ENCODE data around the gene CSTF3. TPM values are rescaled to one million over a fixed set of nuclear protein-coding genes. Genes with fewer than 3 reads are reported as not detected.
A peak's percentile ranks its signal among the peaks of the same experiment; 100 is the strongest.

Gene CSTF3
- total RNA-seq, 4 donors from 2014 or later: 11.2 to 23.3 (median 18.2) TPM

GRCh38 chr11:33044285-33044756, 117.0 kb downstream of the CSTF3 start:
- Histone ChIP-seq H3K4me1 (peaks cover 6 to 70% (median 21%) of the 10 kb centered on the region in 3 donors), H3K9me3 (no peaks in the 10 kb centered on the region), H3K36me3 (peaks cover 0 to 34% (median 0%) of the 10 kb centered on the region in 3 donors), H3K27ac (peak overlapping the region; percentile 20 to 72 (median 40)), H3K4me3 (no peak overlapping the region), H3K27me3 (no peaks in the 10 kb centered on the region)
- WGBS, 2 donors: 38 to 54% methylated on average over 4 of the region's 4 CpGs
- TF ChIP-seq CTCF (IDR thresholded peaks at IDR 0.05) (no peak), POLR2A (IDR thresholded peaks at IDR 0.05) (no peak)
- intact Hi-C loops (cut with DNase I): no loop called here
- DNase-seq: no peak

GRCh38 chr11:33043221-33043830, 118.0 kb downstream of the CSTF3 start:
- Histone ChIP-seq H3K9me3 (no peaks in the 10 kb centered on the region), H3K36me3 (peaks cover 0 to 33% (median 0%) of the 10 kb centered on the region in 3 donors), H3K27ac (peak overlapping the region; percentile 20 to 72 (median 40)), H3K4me1 (peaks cover 6 to 74% (median 21%) of the 10 kb centered on the region in 3 donors), H3K4me3 (no peak overlapping the region), H3K27me3 (no peaks in the 10 kb centered on the region)
- TF ChIP-seq POLR2A (IDR thresholded peaks at IDR 0.05) (no peak), CTCF (IDR thresholded peaks at IDR 0.05) (no peak)
- intact Hi-C loops (cut with DNase I): no loop called here
- DNase-seq: no peak
- WGBS, 2 donors: 33 to 40% methylated on average over 2 of the region's 2 CpGs

- no peak for TF ChIP-seq CTCF (IDR thresholded peaks at IDR 0.05)
- no peak for TF ChIP-seq POLR2A (IDR thresholded peaks at IDR 0.05)
- DNase-seq: no peak
- Histone ChIP-seq H3K4me3 (peak overlapping the region in 3 of 4 donors; percentile 84 to 96 (median 88)), H3K27me3 (no peaks in the 10 kb centered on the region), H3K27ac (peak overlapping the region; percentile 98 to 100 (median 98)), H3K9me3 (no peaks in the 10 kb centered on the region), H3K4me1 (peaks cover 6 to 68% (median 17%) of the 10 kb centered on the region in 3 donors), H3K36me3 (peaks cover 0 to 22% (median 0%) of the 10 kb centered on the region in 3 donors)
- WGBS, 2 donors: 41 to 61% methylated on average over 5 of the region's 5 CpGs
- intact Hi-C loops (cut with DNase I): no loop called here
Observed at GRCh38 chr11:33040862-33041453, 120.3 kb downstream of the CSTF3 start.

GRCh38 chr11:33040033-33040861, 121.0 kb downstream of the CSTF3 start:
- Histone ChIP-seq H3K4me1 (peaks cover 2 to 60% (median 16%) of the 10 kb centered on the region in 3 donors), H3K27ac (peak overlapping the region; percentile 98 to 100 (median 98)), H3K4me3 (peak overlapping the region; percentile 84 to 96 (median 91)), H3K27me3 (no peaks in the 10 kb centered on the region), H3K9me3 (no peaks in the 10 kb centered on the region), H3K36me3 (peaks cover 0 to 18% (median 0%) of the 10 kb centered on the region in 3 donors)
- 2 to 4% methylated on average over 14 to 30 of the region's 30 CpGs for WGBS, 2 donors
- no peak for DNase-seq
- intact Hi-C loops (cut with DNase I): no loop called here
- TF ChIP-seq POLR2A (IDR thresholded peaks at IDR 0.05) (no peak), CTCF (IDR thresholded peaks at IDR 0.05) (no peak)
